Endothelial cell of umbilical vein (primary cell): ENCODE measurements around the gene RELT.

Experiments used
- CTCF ChIP-seq, 2 donors: IDR thresholded peaks; 1 replicate in 1 of 2; 2 replicates in 1 of 2; pipeline ENCODE4 v1.5.1; 2011; ENCODE audit warnings: low read length in 2 of 2, mild to moderate bottlenecking in 2 of 2, moderate library complexity in 2 of 2, control low read depth in 1 of 2, inconsistent platforms in 1 of 2, low read depth in 1 of 2; ENCODE audit not compliant: insufficient read depth in 1 of 2; ENCODE audit errors: extremely low read depth in 1 of 2
- EZH2 ChIP-seq: IDR thresholded peaks from 2 replicates; pipeline ENCODE4 v1.6.1; 2012; ENCODE audit warnings: borderline replicate concordance, low read depth, mild to moderate bottlenecking, moderate library complexity, low read length, inconsistent platforms; ENCODE audit not compliant: severe bottlenecking
- FOS ChIP-seq: IDR thresholded peaks from 2 replicates; pipeline ENCODE4 v1.6.1; 2011; ENCODE audit warnings: mild to moderate bottlenecking, low read length, moderate library complexity, borderline replicate concordance; ENCODE audit not compliant: insufficient read depth
- GATA2 ChIP-seq: IDR thresholded peaks from 2 replicates; pipeline ENCODE4 v1.7.0; 2011; ENCODE audit warnings: low read depth, mild to moderate bottlenecking, moderate library complexity, mixed read lengths, low read length; ENCODE audit not compliant: insufficient read length, insufficient read depth
- JUN ChIP-seq: IDR thresholded peaks from 2 replicates; pipeline ENCODE4 v1.6.1; 2011; ENCODE audit warnings: borderline replicate concordance, low read depth; ENCODE audit not compliant: insufficient read length, insufficient read depth
- POLR2A ChIP-seq: IDR thresholded peaks from 2 replicates; pipeline ENCODE4 v1.6.1; 2012; ENCODE audit warnings: low read depth, mild to moderate bottlenecking, control low read depth, low read length

GRCh38 chr11:73429121-73429750 is 53.0 kb downstream of the RELT start:
- no peak for TF ChIP-seq JUN
- no peak for TF ChIP-seq CTCF (IDR thresholded peaks at IDR 0.05; ENCODE audit: extremely low read depth in 1 of 2, insufficient read depth in 1 of 2, low read depth in 1 of 2, low read length in 2 of 2)
- no peak for TF ChIP-seq POLR2A
- TF ChIP-seq GATA2: no peak
- no peak for TF ChIP-seq FOS
- TF ChIP-seq EZH2: no peak
